NCI-H1694 treated with DMSO at 0.1 percent for 48 hours (cell line): ENCODE data around the gene FAM193B.

Experiments used
- DNase-seq: peaks from one replicate; lab custom pipeline; 2025; lab: John Stamatoyannopoulos, UW

The FAM193B gene

DNA sequence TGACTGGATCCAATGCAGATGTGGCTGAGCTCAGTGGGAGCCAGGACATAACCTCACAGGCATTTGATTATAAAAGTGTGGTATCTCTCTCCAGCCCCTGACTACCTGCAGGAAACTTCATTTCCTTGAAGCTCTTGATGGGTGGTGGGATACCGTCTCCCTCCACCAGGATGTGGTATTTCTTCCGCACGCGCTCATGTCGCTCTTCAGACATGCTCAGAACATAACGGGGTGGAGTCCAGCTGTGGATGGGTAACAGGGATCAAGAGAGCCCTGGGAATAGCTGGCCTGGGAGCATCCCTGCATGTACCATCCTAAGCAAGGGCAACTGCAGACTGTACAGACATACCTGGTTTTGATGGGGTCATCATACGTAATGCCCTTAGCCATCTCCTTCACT, 38.8 kb downstream of the FAM193B start:
- no peak for DNase-seq

GRCh38 chr5:177514541-177514940, 39.8 kb downstream of the FAM193B start:
- no peak for DNase-seq

- no peak for DNase-seq
Observed at GRCh38 chr5:177513500-177513899, 40.9 kb downstream of the FAM193B start.

- no peak for DNase-seq
Observed at GRCh38 chr5:177512736-177513380, 41.5 kb downstream of the FAM193B start.

- no peak for DNase-seq
Observed at GRCh38 chr5:177511796-177512675, 42.3 kb downstream of the FAM193B start.

DNA sequence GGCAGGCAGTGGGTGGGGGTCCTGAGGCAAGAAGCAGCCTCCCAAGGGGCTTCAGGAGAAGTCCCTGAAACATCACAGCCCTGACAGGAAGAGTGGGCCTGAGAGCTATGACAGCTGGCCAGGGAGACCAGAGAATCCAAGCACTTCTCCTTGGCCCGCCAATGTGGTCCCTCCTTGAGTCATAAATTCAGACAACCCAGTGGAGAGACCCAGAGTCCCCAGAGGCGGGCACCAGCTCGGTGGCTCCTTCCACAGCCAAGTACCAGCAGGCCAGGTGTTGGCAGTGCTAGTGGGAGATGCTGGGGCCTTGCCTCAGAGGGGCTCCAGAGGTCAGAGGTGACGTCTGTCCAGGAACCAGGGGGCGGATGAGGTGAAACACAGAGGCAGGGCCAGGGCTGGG, 43.2 kb downstream of the FAM193B start:
- no peak for DNase-seq

DNA sequence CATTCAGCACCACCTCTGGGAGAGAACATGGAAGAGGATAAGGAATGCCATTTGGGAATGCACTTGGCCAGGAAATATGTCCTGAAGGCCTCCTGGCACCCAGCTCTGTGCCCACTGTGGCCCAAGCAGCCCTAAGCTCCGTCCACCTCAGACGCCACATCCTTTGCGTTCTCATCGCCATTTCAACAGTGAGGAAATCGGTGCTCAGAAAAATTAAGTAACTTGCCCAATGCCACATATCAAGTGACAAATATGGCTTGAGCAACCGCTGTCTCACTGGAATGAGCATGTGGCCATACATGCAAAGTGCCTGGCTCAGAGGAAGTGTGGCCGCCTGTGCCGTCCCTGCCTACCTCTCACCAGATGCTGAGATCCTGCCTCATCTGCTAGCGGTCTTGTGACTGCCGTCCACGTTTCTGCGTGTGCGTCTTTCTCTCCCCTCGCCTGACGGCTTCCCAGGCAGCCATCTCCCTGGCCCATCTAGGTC, 43.8 kb downstream of the FAM193B start:
- DNase-seq, result no peak

DNA sequence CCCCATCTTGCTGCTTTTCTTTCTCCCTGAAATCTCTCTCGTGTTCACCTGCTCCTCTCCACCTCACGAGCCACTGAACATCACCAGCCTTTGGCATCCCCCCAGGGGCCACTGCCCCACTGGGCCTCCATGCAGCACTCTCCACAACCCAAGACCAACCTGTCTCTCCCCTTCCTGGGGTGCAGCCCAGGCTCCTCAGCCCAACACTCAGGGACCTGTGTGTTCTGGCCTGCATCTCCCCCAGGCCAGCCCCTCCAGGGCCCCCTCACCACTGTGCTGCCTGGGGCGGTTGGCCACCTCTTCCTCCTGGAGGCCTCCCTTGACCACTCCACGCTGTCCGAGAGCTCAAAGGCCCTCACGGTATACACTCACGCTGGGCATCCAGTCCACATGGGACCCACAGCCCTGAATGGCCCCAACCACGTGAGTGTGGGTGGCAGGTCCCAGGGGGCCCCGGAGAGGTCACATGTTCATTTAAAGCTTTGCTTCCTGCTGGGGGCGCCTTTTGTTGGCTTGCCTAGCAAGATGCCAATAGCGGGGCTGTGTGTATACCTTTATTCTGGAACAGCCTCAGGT, 44.3 kb downstream of the FAM193B start:
- DNase-seq, result no peak

GRCh38 chr5:177509381-177509951, 44.9 kb downstream of the FAM193B start, which contains the start of gene DOK3:
Gene DOK3 (minus strand): TSS chr5:177509826. CDS start chr5:177509540, 286 bp downstream.
- DNase-seq, result no peak

- DNase-seq, result no peak
Observed at GRCh38 chr5:177508837-177509236, 45.5 kb downstream of the FAM193B start.

DNA sequence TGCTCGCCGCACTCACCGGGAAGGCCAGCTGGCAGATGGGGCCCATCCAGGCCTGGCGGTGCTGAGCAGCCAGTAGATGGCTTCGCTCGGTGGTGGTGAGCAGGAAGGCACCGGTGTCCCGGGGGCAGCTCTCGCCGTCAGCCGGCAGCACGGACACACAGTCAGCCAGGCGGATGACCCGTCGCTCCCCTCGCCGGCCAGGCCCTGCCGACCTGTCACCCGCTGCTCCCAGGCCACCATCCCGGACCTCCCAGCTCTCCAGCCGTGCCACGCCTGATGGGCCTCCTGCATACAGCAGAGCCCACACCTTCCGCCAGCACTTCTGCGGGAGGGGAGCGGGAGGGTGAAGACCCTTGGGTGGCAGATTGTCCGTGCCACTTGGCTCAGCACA, 46.1 kb downstream of the FAM193B start:
- DNase-seq, result no peak

- no peak for DNase-seq
Observed at GRCh38 chr5:177507596-177508220, 46.7 kb downstream of the FAM193B start.

GRCh38 chr5:177507165-177507564, 47.2 kb downstream of the FAM193B start:
- no peak for DNase-seq

DNA sequence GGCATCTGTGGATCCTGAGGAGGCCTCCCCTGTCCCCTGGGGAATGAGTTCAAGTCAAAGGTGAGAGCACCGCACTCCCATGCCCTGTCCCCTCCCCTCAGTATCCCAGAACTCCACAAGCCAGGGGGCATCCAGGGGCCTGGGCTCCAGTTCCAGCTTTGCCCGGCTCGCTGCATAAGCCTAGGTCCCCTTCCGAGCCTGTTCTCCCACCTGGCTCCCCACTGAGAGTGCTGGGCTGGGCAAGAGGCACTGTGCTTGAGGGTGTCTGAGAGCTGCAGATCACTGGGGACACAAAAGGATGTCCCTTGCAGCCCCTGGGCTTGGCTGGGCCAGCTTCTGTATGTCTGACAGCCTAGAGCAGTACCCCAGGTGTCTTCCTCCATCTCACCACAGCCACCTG, 49.3 kb downstream of the FAM193B start:
- no peak for DNase-seq

DNA sequence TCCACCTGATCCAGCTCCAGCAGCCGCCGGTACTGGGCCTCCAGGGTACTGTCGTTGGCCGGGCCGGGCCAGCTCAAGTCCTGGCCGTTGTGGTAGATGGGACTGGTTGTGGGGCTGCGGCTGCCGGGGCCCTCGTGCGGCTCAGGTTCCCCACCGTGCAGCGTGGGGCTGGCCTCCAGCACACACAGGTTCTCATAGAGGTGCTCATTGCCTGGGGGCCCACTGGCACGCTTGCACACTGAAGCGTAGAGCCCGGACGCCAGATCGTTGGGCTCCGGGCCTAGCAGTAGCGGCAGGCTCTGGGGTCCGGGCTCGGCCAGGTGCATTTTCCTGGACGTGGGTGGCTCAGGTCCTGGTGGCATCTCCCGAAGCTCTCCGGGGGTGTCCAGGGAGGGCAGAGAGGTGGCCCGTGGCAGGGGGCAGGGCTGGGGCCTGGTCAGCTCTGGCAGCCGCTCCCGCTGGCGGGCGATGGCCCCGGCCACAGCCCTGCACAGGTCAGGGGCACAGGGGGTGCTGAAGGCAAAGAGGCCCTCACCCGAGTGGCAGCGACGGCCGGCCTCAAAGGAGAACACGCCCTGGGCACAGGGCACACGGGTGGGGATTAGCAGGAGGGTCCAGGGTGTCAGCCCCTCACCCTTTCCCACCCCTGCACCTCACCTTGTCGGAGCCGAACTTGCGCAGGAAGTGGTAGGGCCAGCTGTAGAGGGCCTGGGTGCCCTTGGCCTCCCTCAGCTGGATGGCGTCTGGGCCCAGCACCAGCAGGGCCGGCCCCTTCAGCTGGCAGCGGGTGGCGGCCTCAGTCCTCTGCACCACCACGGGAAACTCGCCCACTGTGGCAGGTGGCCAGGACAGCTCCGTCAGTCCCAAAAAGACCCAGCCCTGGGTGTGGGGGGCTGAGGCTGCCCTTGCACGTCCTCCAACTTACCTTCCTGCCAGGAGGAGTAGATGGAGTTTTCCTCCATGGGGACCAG, 50.0 kb downstream of the FAM193B start:
- no peak for DNase-seq

DNA sequence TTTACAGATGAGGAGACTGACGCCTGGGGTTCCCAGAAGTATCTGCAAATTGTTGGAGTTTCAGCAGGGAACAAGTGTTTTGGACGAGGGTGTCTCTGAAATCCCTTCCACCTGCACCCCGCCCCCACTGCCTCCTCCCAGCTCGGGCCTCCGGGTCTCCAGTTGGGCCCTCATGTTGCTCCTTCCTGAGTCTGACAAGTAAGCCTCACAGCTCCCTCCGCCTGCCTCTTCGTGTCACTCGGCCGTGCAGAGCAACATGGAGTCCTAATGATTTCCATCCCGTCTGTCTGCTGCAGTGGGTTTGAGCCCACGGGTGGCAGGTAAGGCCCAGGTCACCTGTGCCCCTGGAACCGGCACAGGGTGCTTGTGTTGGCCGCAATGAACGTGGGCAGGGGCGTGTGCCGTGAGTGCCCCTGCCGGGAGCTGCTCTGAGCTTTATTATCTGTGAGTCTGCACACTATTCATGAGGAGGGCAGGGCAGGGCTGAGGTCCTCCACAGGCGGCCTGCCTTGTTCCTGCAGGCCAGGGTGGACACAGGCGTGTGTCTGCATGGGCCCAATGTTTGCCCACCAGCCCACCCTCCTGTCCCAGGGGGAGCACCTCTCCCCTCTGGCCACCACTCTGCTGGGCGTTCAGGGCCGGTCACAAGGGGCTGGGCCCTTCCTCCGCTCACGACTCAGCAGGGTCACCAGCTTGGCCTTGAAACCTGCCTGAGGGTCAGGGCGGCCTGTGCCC, 50.8 kb downstream of the FAM193B start:
- no peak for DNase-seq

DNA sequence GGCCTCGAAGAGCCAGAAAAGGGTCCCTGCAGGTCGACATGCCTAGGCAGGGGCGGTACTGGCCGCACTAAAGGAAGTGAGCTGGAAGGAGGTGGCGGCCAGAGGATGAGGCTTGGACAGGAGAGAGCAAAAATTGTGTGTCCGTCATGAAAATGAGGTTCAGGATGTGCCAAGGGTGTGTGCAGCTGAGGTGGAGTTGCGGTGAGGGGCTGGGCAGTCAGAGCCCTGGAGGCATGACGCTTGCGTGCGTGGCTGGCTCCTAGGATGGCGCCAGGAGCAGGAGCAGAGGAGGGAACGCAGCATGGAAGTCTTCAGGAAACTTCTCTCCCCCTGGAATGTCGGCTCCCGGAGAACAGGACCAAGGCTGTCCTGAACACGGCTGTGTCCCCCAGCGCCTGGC, 51.5 kb downstream of the FAM193B start:
- no peak for DNase-seq

DNA sequence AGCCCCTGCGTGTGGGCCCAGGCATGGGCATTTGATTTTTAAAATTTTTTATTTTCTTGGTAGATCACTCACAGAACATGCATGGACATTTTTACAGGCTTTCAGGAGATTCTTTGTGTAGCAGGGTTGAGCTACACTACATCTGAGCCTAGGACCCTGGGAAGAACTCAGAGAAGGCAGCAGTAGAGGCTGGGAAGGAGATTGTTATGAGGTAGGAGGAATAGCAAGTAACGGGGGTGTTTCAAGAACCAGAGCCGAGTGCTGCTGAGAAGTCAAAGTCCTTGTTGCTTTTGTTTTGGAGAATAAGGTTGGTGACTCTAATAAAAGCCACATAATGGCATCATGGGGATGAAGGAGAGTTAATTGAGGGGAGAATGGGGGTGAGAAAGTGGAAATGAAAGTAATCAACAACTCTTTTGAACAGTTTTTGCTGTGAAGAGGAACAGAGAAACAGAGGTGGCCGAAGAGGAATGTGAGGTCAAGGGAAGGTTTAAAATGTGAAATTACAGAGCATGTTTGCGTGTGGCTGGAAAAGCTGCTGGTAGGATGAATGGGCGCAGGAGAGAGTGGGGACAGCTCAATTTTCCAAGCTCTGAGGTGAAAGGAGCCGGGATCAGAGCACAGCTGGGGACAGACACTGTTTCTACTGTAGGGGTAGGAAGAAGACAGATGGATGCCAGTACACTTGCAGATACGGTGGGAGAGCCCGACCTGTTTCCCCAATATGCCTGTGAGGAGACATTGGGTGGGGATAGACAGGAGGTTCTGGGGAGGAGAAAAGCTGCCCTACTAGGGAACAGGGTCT, 52.3 kb downstream of the FAM193B start:
- no peak for DNase-seq
